HG03520 (cell line): Measurements from ENCODE around the gene RBBP5.

Source experiments
- ATAC-seq: cut with Tn5 transposase; IDR thresholded peaks from one replicate; pipeline ENCODE4 v1.9.1; 2021; ENCODE audit warnings: mild to moderate bottlenecking, moderate library complexity; ENCODE audit not compliant: unreplicated experiment

RBBP5 gene

DNA sequence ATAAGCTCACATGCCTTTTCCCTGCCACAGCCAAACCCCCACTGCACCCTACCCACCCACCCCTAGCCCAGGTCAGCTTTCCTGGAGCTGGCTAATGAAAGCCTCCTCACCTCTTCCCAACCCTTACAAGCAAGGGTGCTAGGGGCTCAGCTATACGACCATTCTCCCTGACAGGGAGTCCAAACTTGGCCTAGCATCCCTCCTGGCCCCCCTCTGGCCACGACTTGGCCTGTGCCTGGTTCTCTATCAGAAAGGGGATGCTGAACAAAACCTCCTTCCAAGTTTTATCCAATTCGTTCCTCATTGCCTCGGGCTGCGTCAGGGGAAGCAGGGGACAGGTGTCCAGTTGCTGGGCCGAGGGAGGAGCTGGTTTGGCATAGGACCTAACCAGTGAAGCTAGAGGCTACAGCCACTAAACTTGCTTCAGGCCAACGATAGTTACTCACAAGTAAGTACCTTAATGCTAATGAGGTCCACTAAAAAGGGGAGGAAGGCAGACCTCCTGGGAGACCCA lies 46.1 kb downstream of the RBBP5 start:
- no peak for ATAC-seq

DNA sequence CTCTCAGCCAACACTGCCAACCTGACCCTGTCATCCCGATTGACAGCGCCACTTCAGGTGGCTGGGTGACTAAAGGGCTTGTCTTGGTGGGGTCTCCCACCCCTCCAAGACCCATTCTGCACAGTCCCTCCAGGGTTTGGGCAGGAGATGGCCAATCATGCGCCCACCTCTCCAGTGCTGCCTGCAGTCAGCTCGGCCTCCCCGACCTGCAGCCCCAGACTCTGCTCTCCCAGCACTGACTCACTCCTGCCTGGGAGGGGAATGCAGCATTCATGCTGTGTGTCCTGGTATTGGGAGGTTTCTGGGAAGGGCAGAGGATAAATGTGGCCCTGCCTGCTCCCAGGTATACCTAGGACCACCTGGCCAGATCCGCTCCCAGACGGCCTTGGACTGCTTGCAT lies 47.3 kb downstream of the RBBP5 start:
- ATAC-seq: no peak

DNA sequence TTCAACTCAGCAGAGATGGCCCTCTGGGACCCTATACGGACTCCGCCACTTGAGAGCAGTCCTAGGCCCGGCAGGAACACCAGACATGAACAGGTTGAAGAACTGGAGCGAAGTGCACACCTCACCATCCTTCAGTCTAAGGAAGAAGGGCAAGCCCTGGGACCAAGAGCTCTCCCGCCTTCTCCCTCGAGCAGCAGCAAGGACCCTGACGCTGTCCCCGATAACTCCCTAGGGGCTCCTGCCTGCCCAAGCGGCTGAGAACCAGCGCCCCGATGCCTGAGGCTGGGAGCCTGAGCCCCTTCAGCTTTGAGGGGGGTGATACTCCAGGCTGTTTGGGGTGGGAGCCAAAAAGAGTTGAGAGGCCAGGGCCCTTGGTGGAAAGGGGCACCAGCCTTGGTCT lies 47.7 kb downstream of the RBBP5 start:
- no peak for ATAC-seq

DNA sequence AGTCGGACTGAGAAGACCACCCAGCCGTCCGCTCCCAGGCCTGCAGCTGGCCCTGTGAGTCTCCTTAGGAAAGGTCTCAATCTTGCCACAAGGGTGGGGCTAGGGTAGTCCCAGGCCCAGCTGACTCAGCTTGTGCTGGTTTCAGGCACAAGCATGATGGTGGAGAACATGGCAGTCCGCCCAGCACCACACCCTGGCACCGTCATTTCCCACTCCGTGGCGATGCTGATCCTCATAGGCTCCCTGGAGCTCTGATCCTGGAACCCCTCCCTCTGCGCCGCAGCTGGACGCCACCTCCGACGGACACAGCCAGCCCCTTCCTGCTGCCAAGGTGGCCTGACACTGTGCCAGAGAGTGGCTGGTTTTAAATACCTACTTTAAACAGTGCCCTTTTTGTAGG lies 48.3 kb downstream of the RBBP5 start:
- no peak for ATAC-seq

DNA sequence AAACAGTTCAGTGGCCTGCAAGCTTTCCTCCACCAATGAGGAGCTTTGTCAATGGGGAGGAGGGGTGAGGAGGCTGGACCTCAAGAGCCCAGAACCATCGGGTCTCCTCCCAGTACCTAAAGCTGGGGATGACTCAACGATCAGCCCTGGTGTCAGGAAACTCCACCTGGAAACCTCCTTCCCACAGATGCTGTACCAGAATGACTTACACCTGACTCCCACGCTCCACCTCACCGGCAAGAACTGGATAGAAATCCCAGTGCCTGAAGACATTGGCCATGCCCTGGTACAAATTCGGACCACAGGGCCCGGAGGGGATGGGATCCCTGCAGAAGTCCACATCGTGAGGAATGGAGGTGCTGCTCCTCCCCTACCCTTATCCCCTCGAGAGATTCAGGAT lies 48.9 kb downstream of the RBBP5 start:
- ATAC-seq: no peak

DNA sequence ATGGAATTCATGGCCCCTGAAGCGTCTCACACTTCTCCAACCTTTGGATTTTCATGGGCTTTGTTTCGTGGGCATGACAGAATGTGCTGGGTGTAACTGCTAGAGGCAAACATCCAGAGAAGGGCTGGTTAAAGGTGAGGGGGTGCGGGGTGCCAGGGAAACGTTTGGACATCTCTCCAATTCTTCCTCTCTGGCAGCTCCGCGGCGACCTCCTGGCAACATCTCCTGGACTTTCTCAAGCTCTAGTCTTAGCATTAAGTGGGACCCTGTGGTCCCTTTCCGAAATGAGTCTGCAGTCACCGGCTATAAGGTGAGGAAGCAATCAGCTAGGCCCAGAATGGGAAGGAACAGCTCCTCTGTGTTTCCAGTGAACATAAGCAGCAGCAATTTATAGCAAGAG lies 49.5 kb downstream of the RBBP5 start:
- no peak for ATAC-seq

GRCh38 chr1:205071801-205072200 lies 50.0 kb downstream of the RBBP5 start:
- ATAC-seq: no peak

- no peak for ATAC-seq
These were observed 50.8 kb downstream of the RBBP5 start for GRCh38 chr1:205071028-205071409.

- ATAC-seq: no peak
These were observed 52.2 kb downstream of the RBBP5 start for GRCh38 chr1:205069371-205070125.

- no peak for ATAC-seq
These were observed 53.2 kb downstream of the RBBP5 start for GRCh38 chr1:205068457-205069040.

DNA sequence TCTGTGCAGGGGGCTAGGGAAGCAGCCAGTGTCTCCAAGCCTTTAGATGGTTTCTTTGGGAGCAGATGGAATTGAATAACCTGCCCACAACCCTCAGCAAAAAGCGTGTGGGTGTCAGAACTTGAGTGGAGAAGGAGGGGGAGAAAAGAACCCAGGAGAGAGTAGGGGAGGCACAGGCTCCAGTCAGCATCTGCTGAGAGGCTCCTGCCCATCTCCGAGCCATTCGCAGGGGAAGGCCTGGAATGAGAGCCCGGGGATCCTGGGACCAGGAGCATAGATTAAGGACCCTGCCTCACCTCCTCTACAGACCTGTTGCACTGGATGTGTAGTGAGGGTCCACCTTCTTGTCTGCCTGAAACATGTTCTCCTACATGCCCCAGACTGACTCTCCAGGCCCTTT lies 53.8 kb downstream of the RBBP5 start:
- ATAC-seq: no peak

DNA sequence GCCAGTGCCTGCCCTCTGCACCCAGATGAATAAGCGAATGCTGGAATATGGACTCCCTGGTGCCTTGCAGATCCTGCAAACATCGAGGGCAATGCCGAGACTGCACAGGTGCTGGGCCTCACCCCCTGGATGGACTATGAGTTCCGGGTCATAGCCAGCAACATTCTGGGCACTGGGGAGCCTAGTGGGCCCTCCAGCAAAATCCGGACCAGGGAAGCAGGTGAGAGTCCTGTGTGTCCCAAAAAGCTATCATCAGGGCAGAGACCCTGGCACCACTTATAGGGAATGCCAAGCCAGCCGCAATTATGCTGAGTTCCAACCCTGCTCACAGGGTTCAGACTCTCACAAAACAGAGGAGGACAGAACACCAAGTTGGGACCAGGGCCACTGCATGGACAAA lies 54.7 kb downstream of the RBBP5 start:
- no peak for ATAC-seq

GRCh38 chr1:205066141-205066818 lies 55.5 kb downstream of the RBBP5 start:
- no peak for ATAC-seq

DNA sequence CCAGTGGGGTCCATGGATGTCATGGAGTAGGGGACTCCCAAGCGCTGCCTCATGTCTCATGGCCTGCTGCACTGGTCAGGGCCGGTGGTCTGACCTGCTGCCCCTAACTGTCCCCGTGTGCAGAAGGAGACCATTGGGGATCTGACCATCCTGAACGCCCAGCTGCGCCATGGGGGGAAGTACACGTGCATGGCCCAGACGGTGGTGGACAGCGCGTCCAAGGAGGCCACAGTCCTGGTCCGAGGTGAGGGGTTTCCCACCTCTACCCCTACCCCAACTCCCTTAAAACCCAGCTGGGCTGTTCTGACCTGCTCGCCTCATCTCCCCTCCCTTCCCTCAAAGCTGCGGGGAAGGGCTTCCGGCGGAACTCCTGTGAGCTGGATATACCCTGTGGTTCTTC lies 56.1 kb downstream of the RBBP5 start:
- ATAC-seq: no peak

- ATAC-seq: no peak
These were observed 56.9 kb downstream of the RBBP5 start for GRCh38 chr1:205064741-205065316.

DNA sequence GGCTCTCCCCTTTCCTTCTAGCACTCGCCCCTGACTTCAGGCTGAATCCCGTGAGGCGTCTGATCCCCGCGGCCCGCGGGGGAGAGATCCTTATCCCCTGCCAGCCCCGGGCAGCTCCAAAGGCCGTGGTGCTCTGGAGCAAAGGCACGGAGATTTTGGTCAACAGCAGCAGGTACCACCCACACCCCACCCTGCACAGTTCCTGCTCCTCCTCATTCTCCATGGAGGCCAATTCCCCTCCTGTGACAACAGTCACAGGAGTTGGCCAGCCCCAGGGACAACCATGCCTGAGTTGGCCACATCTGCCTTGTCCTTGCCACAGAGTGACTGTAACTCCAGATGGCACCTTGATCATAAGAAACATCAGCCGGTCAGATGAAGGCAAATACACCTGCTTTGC lies 57.5 kb downstream of the RBBP5 start:
- no peak for ATAC-seq

- ATAC-seq: no peak
These were observed 58.9 kb downstream of the RBBP5 start for GRCh38 chr1:205062895-205063294.

DNA sequence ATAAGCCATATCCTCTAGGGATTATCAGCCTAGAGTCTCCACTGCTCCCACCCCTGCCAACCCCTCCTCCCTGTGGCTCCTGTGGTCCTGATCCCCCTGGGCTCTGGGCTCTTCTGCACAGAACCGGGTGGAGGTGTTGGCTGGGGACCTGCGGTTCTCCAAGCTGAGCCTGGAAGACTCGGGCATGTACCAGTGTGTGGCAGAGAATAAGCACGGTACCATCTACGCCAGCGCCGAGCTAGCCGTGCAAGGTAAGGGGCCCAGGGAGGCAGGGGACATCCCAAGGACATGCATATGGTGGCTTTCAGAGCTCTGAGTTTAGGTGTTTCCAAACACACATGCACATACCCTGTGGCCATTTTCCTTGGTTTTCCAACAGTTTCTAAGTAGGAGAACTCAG lies 59.5 kb downstream of the RBBP5 start:
- ATAC-seq: no peak

DNA sequence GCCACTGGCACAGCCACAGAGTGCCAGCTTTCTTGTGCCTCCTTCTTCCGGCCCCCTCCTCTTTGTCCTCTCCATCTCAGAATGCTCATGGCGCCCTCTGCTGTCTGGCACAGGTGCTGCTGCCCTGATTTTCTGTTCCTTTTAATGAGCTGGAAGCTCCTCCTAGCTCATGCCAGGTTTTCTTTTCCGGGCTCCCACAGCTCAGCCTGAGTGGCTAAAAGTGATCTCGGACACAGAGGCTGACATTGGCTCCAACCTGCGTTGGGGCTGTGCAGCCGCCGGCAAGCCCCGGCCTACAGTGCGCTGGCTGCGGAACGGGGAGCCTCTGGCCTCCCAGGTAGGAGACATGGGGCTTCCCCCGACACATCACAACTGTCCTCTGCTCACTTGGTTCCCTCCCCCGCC lies 60.1 kb downstream of the RBBP5 start:
- ATAC-seq: no peak

- no peak for ATAC-seq
These were observed 60.6 kb downstream of the RBBP5 start for GRCh38 chr1:205061227-205061626.

DNA sequence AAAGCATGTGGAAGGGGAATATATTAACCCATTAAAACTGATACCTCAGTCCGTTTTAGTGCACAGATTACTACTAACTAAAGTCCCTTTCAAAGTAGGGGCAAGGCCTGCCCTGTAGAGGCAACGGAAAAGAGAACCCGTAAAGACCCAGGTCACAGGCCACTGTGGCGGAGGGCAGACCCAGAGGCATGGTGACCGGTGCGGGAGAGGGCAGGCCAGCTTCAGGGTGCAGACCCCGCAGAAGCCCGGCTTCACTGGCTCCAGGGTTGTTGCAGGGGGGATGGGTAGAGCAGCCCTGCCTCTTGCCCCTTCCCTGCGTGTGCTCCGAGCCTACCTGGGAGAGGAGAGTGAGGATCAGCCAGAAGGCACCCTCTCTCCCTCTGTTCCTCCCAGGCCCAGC lies 61.0 kb downstream of the RBBP5 start:
- ATAC-seq: no peak

- no peak for ATAC-seq
These were observed 62.1 kb downstream of the RBBP5 start for GRCh38 chr1:205059660-205060059.
